ENCODE measurements around the gene TPH1. TPM values are rescaled to one million over a fixed set of nuclear protein-coding genes. Genes with fewer than 3 reads are reported as not detected.

Gene TPH1
- total and polyA plus RNA-seq, 10 of the 15 experiments (the other 5 are each of a cell fraction or from before 2014, with no cell fraction given), result 0.05 to 0.82 (median 0.29) TPM

DNA sequence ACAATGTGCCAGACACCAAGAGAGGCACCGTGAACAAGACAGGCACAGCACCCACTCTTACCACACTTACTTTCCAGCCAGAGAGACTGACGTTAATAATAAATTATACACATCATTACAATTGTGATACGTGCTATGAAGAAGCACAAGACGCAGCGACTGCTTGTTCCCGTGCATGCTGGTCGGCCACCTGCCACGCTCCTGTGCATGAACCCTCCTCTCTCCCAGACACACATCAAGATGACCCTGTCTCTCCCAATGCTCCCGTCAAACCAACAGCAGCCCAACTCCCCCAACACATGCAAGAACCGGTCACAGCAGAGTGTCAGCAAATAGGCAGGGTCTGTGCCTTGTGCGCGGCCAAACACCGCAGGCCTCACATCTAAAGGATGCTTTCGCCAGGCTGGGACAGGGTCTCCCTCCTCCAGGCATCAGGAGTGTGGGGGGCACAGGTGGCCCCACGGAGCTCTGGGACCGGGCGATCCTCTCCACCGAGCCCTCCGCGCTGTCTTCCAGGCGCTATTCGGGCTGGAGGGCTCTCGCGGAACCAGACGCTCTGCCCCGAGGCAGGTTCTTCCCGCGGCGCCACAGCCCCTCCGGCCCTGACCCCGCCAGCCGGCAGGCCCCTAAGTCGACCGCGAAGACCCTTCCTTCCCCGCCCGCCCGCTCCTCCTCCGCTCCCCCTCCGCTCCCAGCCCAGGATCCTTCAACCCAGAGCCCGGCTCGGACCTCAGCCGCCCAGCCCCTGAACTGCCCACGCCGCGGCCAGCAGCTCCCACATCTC is 33.8 kb downstream of the TPH1 start:
- in situ Hi-C loops (cut with MboI), result no loop called here
- Histone ChIP-seq H3K9ac (ENCODE audit: control insufficient read depth, insufficient read depth, low read length) (peak overlapping the region; percentile 63), H2AFZ (ENCODE audit: control insufficient read depth, low read depth, low read length) (peak overlapping the region; percentile 95), H4K20me1 (ENCODE audit: control insufficient read depth, insufficient read depth) (no peaks in the 10 kb centered on the region), H3K27me3 (replicated peaks in 1 of 2; ENCODE audit: control insufficient read depth in 2 of 2, insufficient read depth in 2 of 2, low read length in 1 of 2) (no peaks in the 10 kb centered on the region), H3K4me1 (ENCODE audit: control insufficient read depth, insufficient read depth, low read length) (peaks cover 23% of the 10 kb centered on the region), H3K79me2 (ENCODE audit: control insufficient read depth, insufficient read depth, low read length) (peaks cover 9% of the 10 kb centered on the region), H3K27ac (ENCODE audit: control insufficient read depth, insufficient read depth) (peak overlapping the region; percentile 38), H3K9me3 (replicated peaks; ENCODE audit: control insufficient read depth, insufficient read depth, low read length) (no peaks in the 10 kb centered on the region), H3K4me3 (peak overlapping the region; percentile 88), H3K4me2 (ENCODE audit: control insufficient read depth, insufficient read depth) (peak overlapping the region; percentile 93), H3K36me3 (ENCODE audit: control insufficient read depth in 2 of 2, insufficient read depth in 2 of 2, low read length in 1 of 2) (no peaks in the 10 kb centered on the region)
- no peak for DNase-seq (ENCODE audit: low read depth, low spot score)
- CTCF ChIA-PET, result interaction anchor here (1.0 to 1.8 kb wide), 2 partner anchors 12 to 22 kb away, joined by 3 to 7 read pairs; no protein-coding TSS in a partner anchor
- no peak for FAIRE-seq
- POLR2A ChIA-PET, result interaction anchor here (0.7 kb wide), 1 partner anchor 94 kb away, joined by 3 read pairs; the partner anchor contains the start of gene SAAL1
- ATAC-seq, result peak; percentile 36
- intact Hi-C loops (cut with micrococcal nuclease; ENCODE audit: unreplicated experiment), result loop anchor here (2.0 kb wide), 1 partner anchor 94 kb away; the partner anchor contains the start of gene SAAL1
- RAD21 ChIA-PET (ENCODE audit: unreplicated experiment), result no interaction called here
- WGBS (ENCODE audit: insufficient coverage, insufficient replicate concordance, low lambda C conversion rate, missing lambda C conversion rate), result 13% methylated on average over 31 of the region's 46 CpGs
- SMC1A ChIA-PET (ENCODE audit: uncharacterized antibody, unreplicated experiment), result interaction anchor here (0.9 to 1.8 kb wide), 2 partner anchors 11 to 92 kb away, joined by 3 to 14 read pairs; no protein-coding TSS in a partner anchor
- no TSS peak for BruUV-seq (replicated peaks)
- TF ChIP-seq, protein P1, sequence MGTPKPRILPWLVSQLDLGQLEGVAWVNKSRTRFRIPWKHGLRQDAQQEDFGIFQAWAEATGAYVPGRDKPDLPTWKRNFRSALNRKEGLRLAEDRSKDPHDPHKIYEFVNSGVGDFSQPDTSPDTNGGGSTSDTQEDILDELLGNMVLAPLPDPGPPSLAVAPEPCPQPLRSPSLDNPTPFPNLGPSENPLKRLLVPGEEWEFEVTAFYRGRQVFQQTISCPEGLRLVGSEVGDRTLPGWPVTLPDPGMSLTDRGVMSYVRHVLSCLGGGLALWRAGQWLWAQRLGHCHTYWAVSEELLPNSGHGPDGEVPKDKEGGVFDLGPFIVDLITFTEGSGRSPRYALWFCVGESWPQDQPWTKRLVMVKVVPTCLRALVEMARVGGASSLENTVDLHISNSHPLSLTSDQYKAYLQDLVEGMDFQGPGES (IDR thresholded peaks at IDR 0.05), result no peak
- TF ChIP-seq, protein P2, sequence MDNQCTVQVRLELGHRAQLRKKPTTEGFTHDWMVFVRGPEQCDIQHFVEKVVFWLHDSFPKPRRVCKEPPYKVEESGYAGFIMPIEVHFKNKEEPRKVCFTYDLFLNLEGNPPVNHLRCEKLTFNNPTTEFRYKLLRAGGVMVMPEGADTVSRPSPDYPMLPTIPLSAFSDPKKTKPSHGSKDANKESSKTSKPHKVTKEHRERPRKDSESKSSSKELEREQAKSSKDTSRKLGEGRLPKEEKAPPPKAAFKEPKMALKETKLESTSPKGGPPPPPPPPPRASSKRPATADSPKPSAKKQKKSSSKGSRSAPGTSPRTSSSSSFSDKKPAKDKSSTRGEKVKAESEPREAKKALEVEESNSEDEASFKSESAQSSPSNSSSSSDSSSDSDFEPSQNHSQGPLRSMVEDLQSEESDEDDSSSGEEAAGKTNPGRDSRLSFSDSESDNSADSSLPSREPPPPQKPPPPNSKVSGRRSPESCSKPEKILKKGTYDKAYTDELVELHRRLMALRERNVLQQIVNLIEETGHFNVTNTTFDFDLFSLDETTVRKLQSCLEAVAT (IDR thresholded peaks at IDR 0.05), result peak; percentile 80; the same call in 1 of the 2 replicates
- TF ChIP-seq FOXK2 (IDR thresholded peaks at IDR 0.05), result no peak
- no peak for TF ChIP-seq NR2C2 (IDR thresholded peaks at IDR 0.05; ENCODE audit: borderline replicate concordance, control insufficient read depth, insufficient read length, low read depth)
- TF ChIP-seq HDGF (IDR thresholded peaks at IDR 0.05), result peak; percentile 76; the same call in 1 of the 2 replicates
- TF ChIP-seq, protein P3, sequence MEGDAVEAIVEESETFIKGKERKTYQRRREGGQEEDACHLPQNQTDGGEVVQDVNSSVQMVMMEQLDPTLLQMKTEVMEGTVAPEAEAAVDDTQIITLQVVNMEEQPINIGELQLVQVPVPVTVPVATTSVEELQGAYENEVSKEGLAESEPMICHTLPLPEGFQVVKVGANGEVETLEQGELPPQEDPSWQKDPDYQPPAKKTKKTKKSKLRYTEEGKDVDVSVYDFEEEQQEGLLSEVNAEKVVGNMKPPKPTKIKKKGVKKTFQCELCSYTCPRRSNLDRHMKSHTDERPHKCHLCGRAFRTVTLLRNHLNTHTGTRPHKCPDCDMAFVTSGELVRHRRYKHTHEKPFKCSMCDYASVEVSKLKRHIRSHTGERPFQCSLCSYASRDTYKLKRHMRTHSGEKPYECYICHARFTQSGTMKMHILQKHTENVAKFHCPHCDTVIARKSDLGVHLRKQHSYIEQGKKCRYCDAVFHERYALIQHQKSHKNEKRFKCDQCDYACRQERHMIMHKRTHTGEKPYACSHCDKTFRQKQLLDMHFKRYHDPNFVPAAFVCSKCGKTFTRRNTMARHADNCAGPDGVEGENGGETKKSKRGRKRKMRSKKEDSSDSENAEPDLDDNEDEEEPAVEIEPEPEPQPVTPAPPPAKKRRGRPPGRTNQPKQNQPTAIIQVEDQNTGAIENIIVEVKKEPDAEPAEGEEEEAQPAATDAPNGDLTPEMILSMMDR (IDR thresholded peaks at IDR 0.05 in 2 of 3, conservative IDR thresholded peaks at IDR 0.05 in 1 of 3; ENCODE audit: control insufficient read depth in 2 of 3, extremely low read depth in 1 of 3, insufficient read depth in 1 of 3, low read depth in 3 of 3, low read length in 3 of 3), result no peak
- TF ChIP-seq ESRRA (IDR thresholded peaks at IDR 0.05; ENCODE audit: low read length), result no peak
- 0 out of 2 replicates have a peak, but pooled peaks have one; percentile 7 for TF ChIP-seq ASH2L (IDR thresholded peaks at IDR 0.05; ENCODE audit: borderline replicate concordance, low read depth)
- no peak for TF ChIP-seq DPF2 (IDR thresholded peaks at IDR 0.05)
- TF ChIP-seq TAF1 (IDR thresholded peaks at IDR 0.05; ENCODE audit: borderline replicate concordance, low read depth, low read length), result no peak
- no peak for TF ChIP-seq CBX5 (IDR thresholded peaks at IDR 0.05; ENCODE audit: low read depth)
- no peak for TF ChIP-seq MYC (IDR thresholded peaks at IDR 0.05; ENCODE audit: insufficient read depth, insufficient read length, insufficient replicate concordance, low read length, severe bottlenecking)
- TF ChIP-seq ZNF217 (IDR thresholded peaks at IDR 0.05), result no peak
- 0 out of 2 replicates have a peak, but pooled peaks have one; percentile 16 for TF ChIP-seq CREB1 (IDR thresholded peaks at IDR 0.05; ENCODE audit: low read depth)
- no peak for TF ChIP-seq CBX3 (IDR thresholded peaks at IDR 0.05; ENCODE audit: borderline replicate concordance, low read depth)
- no peak for TF ChIP-seq ZNF622 (IDR thresholded peaks at IDR 0.05)
- TF ChIP-seq TCF7 (IDR thresholded peaks at IDR 0.05; ENCODE audit: borderline replicate concordance), result no peak
- TF ChIP-seq, protein P4, sequence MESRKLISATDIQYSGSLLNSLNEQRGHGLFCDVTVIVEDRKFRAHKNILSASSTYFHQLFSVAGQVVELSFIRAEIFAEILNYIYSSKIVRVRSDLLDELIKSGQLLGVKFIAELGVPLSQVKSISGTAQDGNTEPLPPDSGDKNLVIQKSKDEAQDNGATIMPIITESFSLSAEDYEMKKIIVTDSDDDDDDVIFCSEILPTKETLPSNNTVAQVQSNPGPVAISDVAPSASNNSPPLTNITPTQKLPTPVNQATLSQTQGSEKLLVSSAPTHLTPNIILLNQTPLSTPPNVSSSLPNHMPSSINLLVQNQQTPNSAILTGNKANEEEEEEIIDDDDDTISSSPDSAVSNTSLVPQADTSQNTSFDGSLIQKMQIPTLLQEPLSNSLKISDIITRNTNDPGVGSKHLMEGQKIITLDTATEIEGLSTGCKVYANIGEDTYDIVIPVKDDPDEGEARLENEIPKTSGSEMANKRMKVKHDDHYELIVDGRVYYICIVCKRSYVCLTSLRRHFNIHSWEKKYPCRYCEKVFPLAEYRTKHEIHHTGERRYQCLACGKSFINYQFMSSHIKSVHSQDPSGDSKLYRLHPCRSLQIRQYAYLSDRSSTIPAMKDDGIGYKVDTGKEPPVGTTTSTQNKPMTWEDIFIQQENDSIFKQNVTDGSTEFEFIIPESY (IDR thresholded peaks at IDR 0.05), result no peak
